GM21528 (cell line): Measurements from ENCODE around the gene MORC1.
A peak's percentile ranks its signal among the peaks of the same experiment; 100 is the strongest.

Experiments
- ATAC-seq: cut with Tn5 transposase; IDR thresholded peaks from one replicate; pipeline ENCODE4 v1.9.1; 2021; ENCODE audit warnings: mild to moderate bottlenecking, moderate library complexity; ENCODE audit not compliant: unreplicated experiment, low FRiP score

MORC1 gene

DNA sequence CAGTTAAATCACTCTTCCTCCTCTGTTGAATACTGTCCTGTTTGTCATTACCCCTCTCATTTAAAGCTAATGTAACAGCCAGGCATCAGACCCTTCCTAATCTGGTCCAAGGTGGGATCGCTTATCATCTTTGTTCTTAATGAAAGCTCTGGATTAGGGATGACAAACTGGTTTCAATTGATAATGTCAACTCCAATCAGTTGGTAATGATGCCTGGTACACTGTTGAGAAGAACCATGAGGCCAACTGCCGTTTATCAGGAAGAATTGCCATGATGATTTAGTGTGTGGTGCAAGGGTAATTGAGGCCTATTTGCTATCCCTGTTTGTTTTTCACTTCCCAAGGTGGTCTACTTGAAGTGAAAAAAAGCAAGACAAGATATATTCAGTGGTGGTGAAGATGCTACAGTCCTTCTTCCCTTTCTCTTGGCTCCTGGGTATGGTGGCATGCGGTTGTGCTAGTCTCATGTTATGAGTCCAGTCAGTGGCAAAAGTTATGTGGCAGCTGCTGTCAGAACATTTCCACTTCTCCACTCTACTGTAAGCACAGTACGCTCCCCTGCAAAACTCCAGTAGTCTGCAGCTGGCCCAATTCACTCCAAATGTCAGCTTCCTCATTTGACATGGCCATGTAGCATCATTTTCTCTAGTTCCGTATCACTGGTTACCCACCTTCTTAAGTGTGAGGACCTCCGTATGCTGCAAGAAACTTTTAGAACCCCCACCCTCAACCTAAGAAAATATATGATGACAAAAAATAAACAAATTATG lies 72.5 kb downstream of the MORC1 start:
- no peak for ATAC-seq

DNA sequence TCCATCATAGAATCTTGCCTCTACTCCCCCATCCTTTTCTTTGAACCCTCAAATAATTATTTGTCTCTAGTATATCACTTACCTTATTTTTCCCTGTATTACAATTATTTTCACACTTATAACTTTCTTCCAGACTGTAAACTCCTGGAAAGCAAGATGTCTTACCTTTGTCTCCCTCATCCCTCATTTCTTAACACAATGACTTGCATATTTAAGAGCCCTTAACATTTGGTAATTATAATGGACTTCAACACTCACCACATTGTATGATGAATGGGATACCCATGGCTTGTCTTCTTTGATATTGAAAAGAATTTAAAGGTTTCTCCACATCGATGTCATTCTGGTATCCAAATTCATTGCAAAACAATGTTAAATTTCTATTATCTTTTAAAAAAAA lies 82.9 kb downstream of the MORC1 start:
- no peak for ATAC-seq

DNA sequence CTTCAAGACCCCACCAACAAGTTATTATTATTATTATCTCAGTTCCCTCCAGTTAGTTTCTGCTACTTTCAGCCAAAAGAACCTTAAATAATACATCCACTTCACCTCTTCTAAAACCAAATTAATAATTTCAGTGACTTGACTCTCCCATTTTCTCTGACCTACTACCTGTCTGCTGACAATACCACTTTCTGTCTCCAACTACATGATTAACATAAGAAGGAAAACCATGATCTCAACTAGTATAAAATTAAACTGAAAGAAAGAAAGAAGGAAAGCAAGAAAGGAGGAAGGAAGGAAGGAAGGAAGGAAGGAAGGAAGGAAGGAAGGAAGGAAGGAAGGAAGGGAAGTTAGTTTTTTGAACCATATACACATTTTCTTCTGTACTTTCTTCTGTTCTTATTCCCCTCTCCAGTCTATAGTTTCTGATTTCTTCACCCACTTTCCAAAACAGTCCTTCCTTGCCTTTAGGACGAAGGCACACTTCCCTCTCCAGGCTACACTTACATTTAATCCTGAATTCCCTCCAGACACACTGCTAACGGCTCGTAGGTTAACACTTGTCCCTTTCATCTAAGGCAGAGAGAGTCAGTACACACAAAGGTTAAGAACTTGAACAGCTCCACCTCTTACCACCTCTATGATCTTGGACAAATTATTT lies 84.8 kb downstream of the MORC1 start:
- no peak for ATAC-seq

DNA sequence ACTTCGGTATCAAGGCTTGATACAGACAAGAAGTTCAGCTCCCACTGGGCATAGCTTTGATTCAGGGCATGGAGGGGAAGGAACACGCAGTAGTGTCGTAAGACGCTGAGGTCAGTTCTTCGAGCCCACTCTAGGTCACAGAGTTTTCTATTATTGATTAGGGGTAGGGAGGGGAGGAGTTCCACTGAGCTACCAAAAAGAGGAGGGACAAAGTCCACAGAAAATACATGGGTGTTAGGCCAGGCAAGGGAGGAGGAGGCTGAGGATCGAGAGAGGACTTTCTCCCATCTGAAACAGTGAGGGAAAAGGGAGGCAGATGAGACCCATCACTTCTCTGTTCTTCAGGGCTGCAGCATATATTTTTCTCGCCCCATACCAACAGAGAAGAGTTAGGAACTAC lies 89.2 kb downstream of the MORC1 start:
- ATAC-seq, result no peak

DNA sequence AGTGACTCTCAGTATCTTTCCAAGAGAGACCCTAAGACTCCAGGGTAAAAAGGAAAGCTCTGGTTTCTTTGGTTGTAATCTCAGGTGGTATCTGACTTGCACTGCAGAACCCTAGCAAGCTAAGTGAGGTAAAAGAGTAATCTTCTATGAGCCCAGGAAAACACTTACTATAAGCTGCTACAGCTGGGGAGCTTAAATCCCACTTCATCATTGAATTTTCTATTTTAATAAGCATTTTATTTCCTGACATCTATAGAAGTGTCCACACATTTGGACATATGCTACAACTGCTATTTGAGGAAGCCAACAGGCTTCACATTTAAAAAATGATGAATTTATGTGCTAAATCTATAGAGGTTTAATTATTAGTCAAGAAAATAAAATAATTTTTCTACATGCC lies 91.1 kb downstream of the MORC1 start:
- no peak for ATAC-seq

DNA sequence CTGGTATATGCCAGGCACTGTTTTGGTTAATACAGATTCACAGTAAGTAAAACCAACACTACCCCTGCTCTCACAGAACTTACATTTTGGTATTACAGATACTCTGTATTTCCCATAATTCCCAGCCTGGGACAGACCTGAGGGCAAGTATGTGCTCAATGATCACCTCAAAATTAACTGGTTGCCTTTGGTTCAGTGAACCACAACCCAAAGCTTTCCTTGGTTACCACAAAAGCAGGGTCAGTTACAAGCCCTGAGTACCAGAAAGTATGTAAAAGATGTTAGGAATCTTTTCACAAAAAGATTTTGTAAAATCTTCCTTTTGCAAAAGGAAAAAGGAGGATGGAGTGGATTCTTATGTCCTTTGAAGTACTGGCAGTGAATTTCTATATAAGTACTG lies 92.0 kb downstream of the MORC1 start:
- ATAC-seq, result no peak

DNA sequence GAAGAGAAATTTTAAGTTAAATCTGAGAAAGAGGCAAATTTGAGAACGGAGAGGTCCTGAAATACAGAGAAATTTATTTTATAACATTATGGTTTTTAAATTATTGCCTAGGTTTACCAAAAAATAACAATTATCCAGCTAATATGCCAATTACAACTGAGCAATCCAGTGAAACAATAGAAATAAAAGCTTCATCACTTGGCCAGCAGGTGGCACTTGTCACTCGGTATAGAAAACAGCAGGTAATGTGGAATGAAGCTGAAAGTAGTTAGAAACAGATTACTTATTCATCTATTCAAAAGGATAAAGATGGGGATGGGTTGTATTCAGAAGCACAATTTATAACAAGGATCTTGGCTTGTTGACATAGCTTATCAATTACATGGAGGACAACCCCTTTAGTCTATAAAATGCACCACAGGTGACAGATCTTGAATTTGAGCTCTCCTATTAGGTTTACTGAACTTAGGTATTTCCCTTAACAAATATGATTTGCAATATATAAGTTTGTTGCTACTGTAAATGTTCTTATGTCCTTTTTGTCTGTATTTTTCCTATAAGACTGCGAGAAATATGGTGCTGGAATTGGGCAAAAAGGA lies 94.2 kb downstream of the MORC1 start:
- ATAC-seq, result peak; percentile 86

DNA sequence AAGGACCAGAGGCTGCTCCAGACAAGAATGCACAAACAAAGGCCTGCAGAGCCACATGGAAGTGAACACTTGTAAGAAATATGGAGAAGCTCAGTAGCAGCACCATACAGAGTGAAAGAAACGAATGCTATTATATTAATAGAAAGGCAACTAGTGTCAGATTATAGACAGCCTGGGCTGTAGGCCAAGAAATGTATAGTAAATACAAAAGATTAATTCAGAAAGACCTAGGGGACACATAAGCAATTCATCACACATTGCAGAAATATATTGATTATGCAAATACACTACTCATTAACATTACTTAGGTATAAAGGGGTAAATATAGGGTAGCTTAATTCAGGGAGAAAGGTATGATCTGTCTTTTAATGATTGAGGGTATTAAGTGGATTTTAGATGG lies 94.8 kb downstream of the MORC1 start:
- ATAC-seq, result no peak

DNA sequence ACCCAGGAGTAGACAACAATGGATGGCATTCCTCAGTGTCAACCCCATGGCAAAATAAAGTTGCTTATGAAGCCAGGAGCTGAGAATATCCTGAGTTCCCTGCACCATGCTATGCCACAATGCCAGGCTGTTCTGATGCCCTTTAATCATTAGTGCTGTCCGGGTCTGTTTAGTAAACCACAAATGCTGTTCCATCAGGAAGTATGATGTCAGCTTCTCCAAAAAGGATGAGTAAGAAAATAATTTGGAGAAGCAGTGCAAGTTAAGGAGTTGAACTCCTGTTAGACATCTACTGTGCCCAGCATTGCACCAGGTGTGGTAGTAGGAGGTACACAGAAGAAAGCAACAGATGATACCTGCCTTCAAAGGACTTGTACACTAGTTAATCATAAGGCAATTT lies 96.4 kb downstream of the MORC1 start:
- no peak for ATAC-seq

DNA sequence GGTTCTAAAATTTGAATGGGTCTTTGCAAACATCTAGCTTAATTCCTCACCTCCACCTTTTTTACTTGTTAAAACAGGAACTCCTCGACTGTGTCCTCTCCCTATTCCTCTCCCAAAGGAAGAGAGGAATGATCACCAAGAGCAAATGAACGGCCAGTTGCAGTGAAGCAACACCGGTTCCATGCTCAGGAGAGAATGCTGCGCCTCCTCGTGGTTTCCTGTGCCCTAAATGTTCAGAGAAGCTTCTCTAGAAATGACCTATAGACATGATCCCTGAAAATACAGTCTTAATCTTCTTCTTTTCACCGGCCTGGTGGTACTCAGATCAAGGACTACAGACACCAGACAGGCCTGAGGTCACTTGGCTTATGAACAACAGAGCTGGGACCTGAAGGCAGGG lies 99.1 kb downstream of the MORC1 start:
- no peak for ATAC-seq

DNA sequence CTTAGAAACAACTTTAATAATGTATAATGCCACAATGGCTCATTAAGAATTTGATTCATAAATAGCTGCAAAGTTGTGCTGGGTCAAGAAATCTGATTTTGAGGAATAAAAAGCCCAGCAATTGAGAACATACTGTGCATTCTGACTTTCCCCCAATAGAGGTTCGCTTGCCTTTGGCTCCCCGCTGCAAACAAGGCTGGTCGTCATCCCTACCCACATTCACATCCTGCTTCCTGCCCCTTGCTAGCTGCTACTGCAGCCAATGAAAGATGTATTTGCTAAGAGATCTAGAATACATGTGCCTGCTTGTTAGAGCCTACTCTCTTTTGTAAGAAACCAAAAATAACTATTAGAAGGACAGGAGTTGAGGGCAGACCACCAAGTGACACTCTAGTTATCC lies 112.5 kb downstream of the MORC1 start:
- ATAC-seq, result no peak

DNA sequence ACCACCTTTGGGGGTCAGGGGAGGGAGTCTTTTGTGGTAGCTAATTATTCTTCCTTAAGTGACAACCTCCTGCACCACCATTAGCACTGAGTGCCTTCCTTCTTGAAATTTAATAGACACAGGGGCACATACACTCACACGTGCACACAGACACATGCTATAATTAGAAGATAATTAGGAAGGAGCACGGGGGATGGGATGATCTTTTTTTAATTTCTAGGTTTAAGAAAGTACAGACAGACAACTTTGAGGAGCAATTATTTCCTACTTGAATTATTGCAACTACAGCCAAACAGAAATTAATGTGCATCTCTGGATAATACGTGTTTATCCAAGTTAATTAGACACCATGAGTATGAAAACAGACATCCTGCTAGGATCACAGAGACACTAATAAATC lies 119.5 kb downstream of the MORC1 start:
- ATAC-seq, result no peak

DNA sequence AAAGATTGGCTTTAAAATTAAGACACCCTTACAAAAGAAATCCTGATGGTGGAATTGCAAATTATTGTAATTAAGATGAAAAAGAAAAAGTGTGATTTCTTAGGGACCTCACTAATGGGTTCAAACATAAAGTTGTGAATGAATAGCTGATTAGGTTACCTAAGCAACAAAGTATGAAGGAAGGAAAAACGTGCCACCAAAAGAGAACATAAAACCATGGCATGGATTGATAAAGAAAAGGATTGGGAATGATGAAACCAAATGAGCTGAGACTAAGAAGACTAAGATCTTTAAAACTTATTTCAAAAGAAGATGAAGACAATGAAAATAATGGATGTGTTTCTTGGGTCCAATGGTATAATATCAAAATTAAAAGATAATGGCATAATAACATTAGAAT lies 132.1 kb downstream of the MORC1 start:
- ATAC-seq, result no peak

DNA sequence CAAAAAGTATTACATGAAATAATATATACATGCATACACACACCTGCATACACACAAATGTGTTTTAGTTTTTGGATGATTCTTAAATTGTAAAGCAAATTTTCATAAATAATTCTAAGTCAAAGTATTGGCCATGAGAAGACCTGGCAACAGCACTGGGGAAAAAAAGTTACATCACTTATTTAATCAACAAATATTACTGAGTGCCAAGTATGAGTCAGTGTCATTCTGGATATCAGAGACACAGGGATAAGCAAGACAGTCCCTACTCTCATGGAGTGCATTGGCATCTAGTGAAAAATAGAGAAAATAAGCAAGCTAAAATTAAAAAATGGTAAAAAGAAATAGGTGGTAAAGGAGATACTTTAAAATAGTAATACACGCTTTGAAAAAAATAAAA lies 134.9 kb downstream of the MORC1 start:
- no peak for ATAC-seq

DNA sequence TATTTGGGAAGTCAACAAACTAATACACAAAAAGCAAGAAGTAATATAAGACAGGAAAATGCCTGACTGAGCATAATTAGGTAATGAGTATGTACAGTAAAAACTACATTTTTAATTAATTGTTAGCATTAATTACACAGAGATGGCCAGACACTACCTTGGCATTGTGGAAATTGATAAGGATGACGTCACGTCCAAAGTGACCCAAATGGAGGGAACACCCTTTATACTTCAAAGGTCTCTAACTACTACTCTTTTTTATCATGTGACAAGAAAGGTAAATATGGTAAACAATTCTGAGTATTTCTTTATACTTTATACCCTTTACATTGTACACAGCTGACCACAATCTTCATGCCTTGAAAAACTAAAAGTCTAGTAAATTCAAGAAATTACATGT lies 141.9 kb downstream of the MORC1 start:
- no peak for ATAC-seq

DNA sequence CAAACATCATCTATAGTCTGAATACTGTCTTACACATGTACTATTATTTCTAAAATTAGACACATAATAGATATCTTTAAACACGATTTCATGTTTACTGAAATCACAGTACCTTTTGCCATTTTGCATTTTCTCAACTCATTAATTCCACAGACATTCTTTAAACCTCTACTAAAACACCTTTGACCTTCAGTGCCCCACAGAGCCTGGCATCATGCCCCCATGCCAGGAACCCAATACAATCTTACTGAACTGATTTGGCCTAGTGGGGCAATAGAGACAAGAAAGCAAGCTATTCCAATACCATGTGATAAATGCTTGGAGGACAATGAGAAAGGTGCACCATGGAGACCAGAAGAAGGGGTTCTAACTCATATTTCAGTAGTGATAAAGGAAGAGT lies 144.9 kb downstream of the MORC1 start:
- no peak for ATAC-seq

DNA sequence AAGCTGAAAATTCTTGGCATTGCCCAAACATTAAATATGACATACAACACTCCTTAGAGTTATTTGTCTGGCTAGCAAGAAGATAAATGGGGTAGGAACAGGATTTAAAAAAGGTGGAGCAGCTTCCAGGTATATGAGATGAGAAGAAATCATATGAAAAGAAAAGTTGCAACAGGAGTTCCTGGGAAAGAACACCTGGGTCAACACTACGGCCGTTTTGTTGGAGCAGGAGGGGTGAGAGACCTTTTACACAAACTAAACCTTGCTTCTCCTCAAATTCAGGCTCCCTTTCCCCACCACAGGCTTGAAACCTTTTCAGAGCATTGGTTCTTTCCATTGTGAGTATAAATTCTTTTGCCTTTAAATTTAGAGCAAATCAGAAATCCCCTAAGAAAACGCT lies 145.5 kb downstream of the MORC1 start:
- ATAC-seq, result no peak

DNA sequence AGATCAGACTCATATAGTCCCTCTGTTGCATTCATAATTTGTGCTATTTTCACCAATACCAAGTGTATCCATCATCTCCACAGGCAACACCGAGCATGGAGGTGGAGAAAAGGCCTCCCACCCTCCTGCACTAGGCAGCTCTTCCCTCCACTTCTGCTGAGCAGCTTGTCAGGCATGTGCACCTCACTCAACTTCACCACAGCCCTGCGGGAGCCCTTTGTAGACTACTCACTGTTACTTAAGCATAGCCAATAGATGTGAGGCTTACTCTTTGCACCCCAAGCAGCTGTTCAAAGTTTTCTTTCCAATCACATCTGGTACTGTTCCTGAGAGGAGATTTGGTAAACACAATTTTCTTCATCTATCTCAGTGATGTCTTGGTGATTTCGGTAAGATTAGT lies 147.4 kb downstream of the MORC1 start:
- no peak for ATAC-seq

DNA sequence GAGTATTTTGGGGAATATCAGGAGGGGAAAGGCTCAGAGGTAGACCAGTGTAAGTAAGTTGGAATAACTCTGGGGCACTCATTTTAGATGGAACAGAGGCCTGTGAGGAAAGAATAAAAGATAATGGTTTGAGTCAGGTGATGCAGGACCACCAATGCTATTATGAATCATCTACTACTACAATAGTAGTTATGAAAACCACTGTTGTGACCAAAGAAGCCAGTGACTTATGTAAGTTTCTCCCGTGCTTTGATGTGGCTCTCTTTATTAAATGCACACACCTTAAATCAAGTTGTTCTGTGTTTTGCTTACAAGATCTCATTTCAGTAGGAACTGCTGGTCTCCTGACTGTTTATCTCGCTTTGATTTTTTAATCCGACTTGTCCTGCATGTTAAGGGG lies 151.2 kb downstream of the MORC1 start:
- ATAC-seq, result no peak

DNA sequence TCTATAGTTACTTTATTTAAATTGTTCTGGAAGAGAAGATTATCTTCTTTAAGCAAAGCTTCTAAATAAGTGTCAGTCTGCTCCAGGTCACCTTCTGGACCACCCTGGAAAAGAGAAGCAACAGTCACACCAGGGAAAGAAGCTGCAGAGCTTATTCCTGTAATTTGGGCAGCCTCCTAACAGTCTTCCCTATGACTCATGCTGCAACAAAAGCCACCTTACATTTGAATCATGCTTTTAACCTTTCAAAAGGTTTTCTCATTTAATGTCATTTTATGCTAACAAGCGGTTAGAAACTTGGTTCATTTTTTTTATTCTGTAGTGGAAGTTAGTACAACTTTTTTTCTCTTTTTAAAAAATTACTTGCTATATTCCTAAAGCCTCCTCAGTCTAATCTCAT lies 158.9 kb downstream of the MORC1 start:
- ATAC-seq, result no peak

DNA sequence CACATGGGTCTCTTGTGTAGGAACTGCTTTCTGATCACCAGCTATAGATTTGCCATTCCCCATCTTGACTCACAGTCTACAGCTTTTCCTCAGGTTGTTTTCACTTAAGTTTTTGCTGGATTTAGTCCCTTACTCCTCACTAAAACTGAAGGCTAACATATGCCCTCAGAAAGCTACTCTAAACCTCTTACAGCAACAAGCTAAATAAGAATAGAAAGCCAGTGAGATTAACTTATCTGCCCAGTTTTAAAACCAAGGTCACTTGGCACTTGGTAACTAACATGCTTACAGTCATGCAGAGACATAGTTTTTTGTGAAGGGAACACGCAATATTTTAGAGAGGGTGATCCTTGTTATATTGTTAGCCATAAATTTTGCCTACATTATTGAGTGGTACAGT lies 164.2 kb downstream of the MORC1 start, which contains the start of gene GUCA1C:
Gene GUCA1C (minus strand): TSS at position 180 of the 400 bp plus-strand sequence. CDS start 117 bp downstream, at position 63.
- no peak for ATAC-seq

DNA sequence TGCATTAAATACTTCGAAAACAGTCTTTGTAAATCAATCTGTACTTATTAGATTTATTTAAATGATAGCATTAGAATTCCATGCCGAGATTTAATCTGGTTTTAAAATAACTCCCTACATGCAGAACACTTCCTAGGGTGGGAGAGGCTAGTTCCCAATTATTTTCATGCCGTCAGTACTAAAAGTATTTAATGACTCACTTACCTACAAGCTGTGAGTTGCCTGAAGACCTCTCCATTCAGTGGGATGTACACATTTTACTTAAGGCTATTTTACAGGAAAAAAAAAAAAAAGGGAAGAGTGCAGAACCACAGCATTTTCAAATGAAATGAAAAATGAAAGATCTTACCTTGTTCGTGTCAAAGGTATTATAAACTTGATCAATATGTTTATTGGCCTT lies 164.7 kb downstream of the MORC1 start:
- no peak for ATAC-seq
